Naive B cell (primary cell): ENCODE data around the gene KSR2. TPM values are rescaled to one million over a fixed set of nuclear protein-coding genes. Genes with fewer than 3 reads are reported as not detected.
A peak's percentile ranks its signal among the peaks of the same experiment; 100 is the strongest.
"Not testable (repeated sequence)": the region's sequence is repeated elsewhere in the genome, so short reads cannot be mapped to it uniquely, and the experiment has no call there.

Experiments
- ATAC-seq, 2 donors: fragments of 150-1000 bp; cut with Tn5 transposase; 2 replicates each; pipeline ENCODE4 v1.10.0; 2021; ENCODE audit warnings: low read depth in 2 of 2, mild to moderate bottlenecking in 2 of 2, moderate library complexity in 2 of 2
- DNase-seq: peaks from one replicate; pipeline ENCODE4 v3.0.0; 2022
- H3K27ac Mint-ChIP-seq, 6 donors: one replicate each; pipeline ENCODE4 v1.8.0; 2020 to 2022; ENCODE audit warnings: mild to moderate bottlenecking in 6 of 6, mixed read lengths in 6 of 6, moderate library complexity in 5 of 6, inconsistent platforms in 2 of 6
- H3K27me3 Mint-ChIP-seq, 3 donors: one replicate each; pipeline ENCODE4 v1.8.0; 2021 to 2022; ENCODE audit warnings: mixed read lengths in 3 of 3, mild to moderate bottlenecking in 1 of 3
- H3K36me3 Mint-ChIP-seq, 2 donors: one replicate each; pipeline ENCODE4 v1.8.0; 2020 to 2022; ENCODE audit warnings: mixed read lengths in 2 of 2, inconsistent platforms in 1 of 2, mild to moderate bottlenecking in 1 of 2
- H3K4me1 Mint-ChIP-seq, 3 donors: one replicate each; pipeline ENCODE4 v1.8.0; 2020 to 2022; ENCODE audit warnings: mixed read lengths in 3 of 3, inconsistent platforms in 1 of 3, mild to moderate bottlenecking in 1 of 3, moderate library complexity in 1 of 3
- H3K4me3 Mint-ChIP-seq, 8 donors: one replicate each; pipeline ENCODE4 v1.8.0; 2020 to 2022; ENCODE audit warnings: mild to moderate bottlenecking in 8 of 8, mixed read lengths in 8 of 8, moderate library complexity in 8 of 8, inconsistent platforms in 2 of 8
- H3K9me3 Mint-ChIP-seq, 7 donors: one replicate each; pipeline ENCODE4 v1.8.0; 2020 to 2022; ENCODE audit warnings: mixed read lengths in 7 of 7, mild to moderate bottlenecking in 5 of 7, inconsistent platforms in 2 of 7, moderate library complexity in 1 of 7
- polyA plus RNA-seq, 6 donors: library from polyadenylated mRNA; unstranded; fragments of 300-500 nt; fragmentation: Illumina TruSeq; gene quantifications; one replicate each; pipeline ENCODE4 v1.2.3, GENCODE V29; 2021; ENCODE audit warnings: low read depth in 6 of 6

The KSR2 gene
- polyA plus RNA-seq, result not detected

DNA sequence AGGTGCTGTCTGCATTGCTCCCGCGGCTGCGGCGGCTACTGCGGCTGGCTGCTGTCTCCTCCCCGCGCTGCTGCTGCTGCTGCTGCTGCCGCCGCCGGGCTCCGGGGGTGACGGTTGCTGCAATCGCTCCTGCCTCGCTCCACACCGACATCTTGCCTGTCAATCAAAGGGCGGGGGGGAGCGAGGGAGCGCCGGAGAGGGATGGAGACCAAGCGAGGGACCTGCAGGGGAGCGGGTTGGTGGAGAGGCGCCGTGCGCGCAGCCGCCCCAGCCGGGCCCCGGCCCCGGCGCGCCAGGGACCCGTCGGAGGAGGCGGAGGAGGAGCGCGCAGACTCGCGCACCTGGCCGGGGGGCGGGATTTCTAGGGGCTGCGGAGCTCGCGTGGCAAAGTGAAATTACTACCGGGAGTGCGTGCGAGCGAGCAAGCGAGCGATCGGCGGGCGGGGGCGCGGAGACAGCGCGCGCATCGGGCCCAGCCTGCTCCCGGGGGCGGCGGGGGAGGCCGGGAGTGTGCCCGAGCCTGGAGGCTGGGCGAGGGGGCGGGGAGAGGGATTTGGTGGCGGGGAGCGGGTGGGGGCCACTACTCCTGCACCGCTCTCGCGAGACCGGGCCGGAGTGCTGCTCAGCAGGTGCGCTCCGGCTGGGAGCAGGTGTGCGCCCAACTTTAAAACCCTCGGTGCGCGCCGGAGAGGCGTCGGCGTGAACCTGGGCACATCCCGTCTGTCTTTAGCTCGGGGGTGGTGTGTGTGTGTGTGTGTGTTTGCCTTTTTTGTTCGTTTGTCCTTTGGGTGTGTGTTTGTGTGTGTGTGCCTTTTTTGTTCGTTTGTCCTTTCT is at the start of gene KSR2:
TSS of gene KSR2 (minus strand) at position 165 of the 834 bp plus-strand sequence. CDS start 735 bp downstream, outside the sequence.
- peaks cover 29 to 63% (median 59%) of the 10 kb centered on the region in 3 donors for H3K27me3 Mint-ChIP-seq
- peak; percentile 4 for DNase-seq
- peak within 1 kb of the TSS; percentile 48 to 91 (median 81) for H3K4me3 Mint-ChIP-seq
- no peak within 1 kb of the TSS for H3K27ac Mint-ChIP-seq
- H3K9me3 Mint-ChIP-seq, result peaks cover 4 to 26% (median 16%) of the 10 kb centered on the region in 7 donors
- peaks cover 4 to 20% of the 10 kb centered on the region in 2 donors for H3K36me3 Mint-ChIP-seq
- ATAC-seq, result peak; percentile 50 to 67
- H3K4me1 Mint-ChIP-seq, result peaks cover 9 to 15% (median 14%) of the 10 kb centered on the region in 3 donors

- peak overlapping the region in 1 of 6 donors; percentile 93 for H3K27ac Mint-ChIP-seq
- H3K27me3 Mint-ChIP-seq, result no peaks in the 10 kb centered on the region
- H3K36me3 Mint-ChIP-seq, result peaks cover 5 to 12% of the 10 kb centered on the region in 2 donors
- DNase-seq, result no peak
- H3K9me3 Mint-ChIP-seq, result no peaks in the 10 kb centered on the region
- peaks cover 17 to 25% (median 23%) of the 10 kb centered on the region in 3 donors for H3K4me1 Mint-ChIP-seq
- no peak for ATAC-seq
- peak overlapping the region; percentile 61 to 93 (median 86) for H3K4me3 Mint-ChIP-seq
Observed at GRCh38 chr12:118017926-118018325, 49.1 kb upstream of the KSR2 start.

GRCh38 chr12:118016424-118017264 is 47.9 kb upstream of the KSR2 start, which contains the start of gene RFC5:
RFC5 (plus strand) TSS chr12:118016703; CDS start chr12:118016828, 125 bp downstream.
- peaks cover 3 to 5% of the 10 kb centered on the region in 2 donors for H3K36me3 Mint-ChIP-seq
- peak within 1 kb of the TSS; percentile 80 to 95 (median 92) for H3K4me3 Mint-ChIP-seq
- H3K27me3 Mint-ChIP-seq, result no peaks in the 10 kb centered on the region
- peak; percentile 99 for ATAC-seq
- no peaks in the 10 kb centered on the region for H3K9me3 Mint-ChIP-seq
- H3K4me1 Mint-ChIP-seq, result peaks cover 13 to 25% (median 18%) of the 10 kb centered on the region in 3 donors
- H3K27ac Mint-ChIP-seq, result peak within 1 kb of the TSS; percentile 38 to 98 (median 92)
- peak; percentile 97 for DNase-seq

GRCh38 chr12:118015944-118016343 is 47.2 kb upstream of the KSR2 start:
- H3K9me3 Mint-ChIP-seq, result no peaks in the 10 kb centered on the region
- no peak for DNase-seq
- ATAC-seq, result no peak
- H3K27me3 Mint-ChIP-seq, result no peaks in the 10 kb centered on the region
- H3K27ac Mint-ChIP-seq, result peak overlapping the region in 3 of 6 donors; percentile 89 to 94 (median 93)
- H3K4me3 Mint-ChIP-seq, result peak overlapping the region in 7 of 8 donors; percentile 80 to 93 (median 91)
- peaks cover 13 to 25% (median 18%) of the 10 kb centered on the region in 3 donors for H3K4me1 Mint-ChIP-seq
- H3K36me3 Mint-ChIP-seq, result peaks cover 0 to 4% of the 10 kb centered on the region in 2 donors

DNA sequence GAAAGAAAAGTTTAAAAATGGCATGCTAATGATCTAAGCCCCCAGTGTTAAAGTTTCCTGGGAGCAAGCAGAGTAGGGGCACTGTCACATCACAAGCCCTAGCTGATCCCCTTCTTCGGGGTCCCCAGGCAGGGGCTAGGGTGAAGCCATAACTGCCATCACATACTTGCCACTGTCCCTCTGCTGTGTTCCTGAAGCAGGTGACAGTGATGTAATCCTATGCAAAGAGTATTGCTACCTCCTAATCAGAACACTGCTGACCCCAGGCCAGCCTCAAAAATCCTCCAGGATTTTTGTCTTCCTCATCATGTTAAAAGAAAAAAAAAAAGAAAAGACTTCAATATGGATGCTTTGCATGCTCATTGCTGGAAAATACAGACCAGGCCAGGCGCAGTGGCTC is 46.5 kb upstream of the KSR2 start:
- no peaks in the 10 kb centered on the region for H3K36me3 Mint-ChIP-seq
- H3K27me3 Mint-ChIP-seq, result no peaks in the 10 kb centered on the region
- peak overlapping the region in 1 of 6 donors; percentile 30 for H3K27ac Mint-ChIP-seq
- no peak for ATAC-seq
- no peak for DNase-seq
- H3K9me3 Mint-ChIP-seq, result no peaks in the 10 kb centered on the region
- H3K4me1 Mint-ChIP-seq, result peaks cover 13 to 25% (median 18%) of the 10 kb centered on the region in 3 donors
- H3K4me3 Mint-ChIP-seq, result peak overlapping the region; percentile 12 to 92 (median 40)

- Mint-ChIP-seq H3K4me3 (peak overlapping the region in 1 of 8 donors; percentile 75), H3K27ac (no peak overlapping the region), H3K36me3 (no peaks in the 10 kb centered on the region)
Observed at GRCh38 chr12:118013283-118013682, 44.5 kb upstream of the KSR2 start.

GRCh38 chr12:118011961-118012360 is 43.2 kb upstream of the KSR2 start:
- Mint-ChIP-seq H3K9me3 (no peaks in the 10 kb centered on the region), H3K27me3 (peaks cover 0 to 4% (median 0%) of the 10 kb centered on the region in 3 donors), H3K27ac (no peak overlapping the region), H3K4me1 (peaks cover 4 to 12% (median 8%) of the 10 kb centered on the region in 3 donors), H3K4me3 (no peak overlapping the region), H3K36me3 (no peaks in the 10 kb centered on the region)
- DNase-seq, result no peak
- no peak for ATAC-seq

More at GRCh38 chr12:118013283-118013682, 44.5 kb upstream of the KSR2 start:
- DNase-seq, result no peak
- Mint-ChIP-seq H3K4me1 (peaks cover 13 to 25% (median 18%) of the 10 kb centered on the region in 3 donors), H3K27me3 (peaks cover 0 to 4% (median 0%) of the 10 kb centered on the region in 3 donors), H3K9me3 (no peaks in the 10 kb centered on the region)
- no peak for ATAC-seq

GRCh38 chr12:118011377-118011776 is 42.6 kb upstream of the KSR2 start:
- DNase-seq (no peak), ATAC-seq (no peak)
- Mint-ChIP-seq H3K27me3 (peaks cover 0 to 4% (median 0%) of the 10 kb centered on the region in 3 donors), H3K9me3 (no peaks in the 10 kb centered on the region), H3K36me3 (no peaks in the 10 kb centered on the region), H3K27ac (no peak overlapping the region), H3K4me3 (no peak overlapping the region), H3K4me1 (peaks cover 1 to 7% (median 3%) of the 10 kb centered on the region in 3 donors)

DNA sequence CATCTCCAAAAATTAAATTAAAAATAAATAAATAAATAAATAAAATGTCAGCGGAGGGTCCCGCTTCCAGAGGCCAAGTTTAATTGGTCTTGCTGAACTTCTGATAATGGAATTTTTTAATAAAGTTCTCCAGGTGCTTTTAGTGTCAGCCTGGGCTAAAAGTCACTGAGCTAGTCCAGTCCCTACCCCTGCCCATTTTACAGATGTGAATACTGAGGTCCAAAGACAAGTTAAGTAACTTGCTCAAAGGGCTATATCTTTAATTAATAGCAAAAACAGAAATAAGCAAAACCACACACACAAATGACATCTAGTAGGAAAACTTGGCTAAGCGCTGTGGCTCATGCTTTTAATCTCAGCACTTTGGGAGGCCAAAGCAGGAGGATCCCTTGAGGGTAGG is 42.1 kb upstream of the KSR2 start:
- no peak overlapping the region for H3K27ac Mint-ChIP-seq
- H3K4me3 Mint-ChIP-seq, result no peak overlapping the region
- DNase-seq, result no peak
- no peaks in the 10 kb centered on the region for H3K9me3 Mint-ChIP-seq
- H3K4me1 Mint-ChIP-seq, result peaks cover 0 to 3% (median 0%) of the 10 kb centered on the region in 3 donors
- H3K27me3 Mint-ChIP-seq, result peaks cover 0 to 4% (median 0%) of the 10 kb centered on the region in 3 donors
- no peaks in the 10 kb centered on the region for H3K36me3 Mint-ChIP-seq
- no peak for ATAC-seq

GRCh38 chr12:117999806-118000205 is 31.0 kb upstream of the KSR2 start:
- DNase-seq, H3K4me1 Mint-ChIP-seq, H3K27me3 Mint-ChIP-seq, H3K36me3 Mint-ChIP-seq, ATAC-seq, H3K4me3 Mint-ChIP-seq, H3K27ac Mint-ChIP-seq: not testable (repeated sequence)
- H3K9me3 Mint-ChIP-seq, result peaks cover 2 to 15% (median 8%) of the 10 kb centered on the region in 7 donors

GRCh38 chr12:117998719-117999118 is 29.9 kb upstream of the KSR2 start:
- Mint-ChIP-seq H3K4me3 (no peak overlapping the region), H3K27ac (no peak overlapping the region), H3K36me3 (peaks cover 0 to 8% of the 10 kb centered on the region in 2 donors), H3K4me1 (no peaks in the 10 kb centered on the region), H3K27me3 (peaks cover 0 to 10% (median 0%) of the 10 kb centered on the region in 3 donors), H3K9me3 (peaks cover 5 to 25% (median 10%) of the 10 kb centered on the region in 7 donors)
- no peak for DNase-seq
- no peak for ATAC-seq

- Mint-ChIP-seq H3K36me3 (peaks cover 0 to 8% of the 10 kb centered on the region in 2 donors), H3K27ac (no peak overlapping the region), H3K4me1 (no peaks in the 10 kb centered on the region), H3K9me3 (peaks cover 9 to 19% (median 10%) of the 10 kb centered on the region in 7 donors), H3K4me3 (no peak overlapping the region), H3K27me3 (peaks cover 0 to 17% (median 0%) of the 10 kb centered on the region in 3 donors)
- ATAC-seq (no peak), DNase-seq (no peak)
Observed at GRCh38 chr12:117994551-117995438, 26.0 kb upstream of the KSR2 start.
